KBM-7 (cell line): ENCODE measurements around the gene FAM53A.

Experiments
- DNase-seq: peaks from one replicate; pipeline ENCODE4 v3.0.0-alpha.2; 2015
- in situ Hi-C: fragments of 300-500 bp; cut with MboI; formaldehyde crosslinking; loops from 2 replicates; pipeline ENCODE4 v1.14.3; 2020; ENCODE audit warnings: low sequenced_read_pairs, low pct_unique_long_range_greater_than_20kb, mixed read lengths

FAM53A gene

GRCh38 chr4:1628892-1629698 lies 55.0 kb downstream of the FAM53A start:
- peak; percentile 63 for DNase-seq

GRCh38 chr4:1627417-1628313 lies 56.4 kb downstream of the FAM53A start:
- in situ Hi-C loops: no loop called here
- DNase-seq: no peak

More at GRCh38 chr4:1628892-1629698, 55.0 kb downstream of the FAM53A start:
- in situ Hi-C loops: no loop called here

- DNase-seq: no peak
- in situ Hi-C loops: no loop called here
Measured at GRCh38 chr4:1626941-1627340, 57.2 kb downstream of the FAM53A start.

GRCh38 chr4:1626151-1626550 lies 58.0 kb downstream of the FAM53A start:
- DNase-seq: no peak
- in situ Hi-C loops: no loop called here

GRCh38 chr4:1625600-1626138 lies 58.4 kb downstream of the FAM53A start:
- no peak for DNase-seq
- in situ Hi-C loops: no loop called here

- in situ Hi-C loops: no loop called here
- no peak for DNase-seq
Measured at GRCh38 chr4:1624519-1624910, 59.6 kb downstream of the FAM53A start.

- in situ Hi-C loops: no loop called here
- DNase-seq: no peak
Measured at GRCh38 chr4:1623821-1624518, 60.1 kb downstream of the FAM53A start.

GRCh38 chr4:1623400-1623799 lies 60.7 kb downstream of the FAM53A start:
- no peak for DNase-seq
- in situ Hi-C loops: no loop called here

GRCh38 chr4:1622956-1623355 lies 61.2 kb downstream of the FAM53A start:
- DNase-seq: no peak
- in situ Hi-C loops: no loop called here

GRCh38 chr4:1622238-1622637 lies 61.9 kb downstream of the FAM53A start:
- no peak for DNase-seq
- in situ Hi-C loops: no loop called here

GRCh38 chr4:1621526-1621925 lies 62.6 kb downstream of the FAM53A start:
- DNase-seq: no peak
- in situ Hi-C loops: no loop called here

GRCh38 chr4:1619151-1619672 lies 64.9 kb downstream of the FAM53A start:
- in situ Hi-C loops: no loop called here
- DNase-seq: no peak

- in situ Hi-C loops: no loop called here
- no peak for DNase-seq
Measured at GRCh38 chr4:1618438-1618837, 65.7 kb downstream of the FAM53A start.

- no peak for DNase-seq
- in situ Hi-C loops: no loop called here
Measured at GRCh38 chr4:1616557-1616930, 67.6 kb downstream of the FAM53A start.

GRCh38 chr4:1615786-1616556 lies 68.1 kb downstream of the FAM53A start:
- DNase-seq: no peak
- in situ Hi-C loops: no loop called here

- no peak for DNase-seq
- in situ Hi-C loops: no loop called here
Measured at GRCh38 chr4:1614854-1615595, 69.1 kb downstream of the FAM53A start.

GRCh38 chr4:1614502-1614853 lies 69.6 kb downstream of the FAM53A start:
- no peak for DNase-seq
- in situ Hi-C loops: no loop called here

GRCh38 chr4:1614049-1614448 lies 70.1 kb downstream of the FAM53A start:
- no peak for DNase-seq
- in situ Hi-C loops: no loop called here
